HG02763 (cell line): ENCODE results near the gene TMEM143.
"Not testable (repeated sequence)": the region's sequence is repeated elsewhere in the genome, so short reads cannot be mapped to it uniquely, and the experiment has no call there.

ENCODE experiments used
- ATAC-seq: cut with Tn5 transposase; IDR thresholded peaks from one replicate; pipeline ENCODE4 v1.9.1; 2021; ENCODE audit warnings: mild to moderate bottlenecking, moderate library complexity; ENCODE audit not compliant: unreplicated experiment

Gene TMEM143

GRCh38 chr19:48332351-48332661 lies 31.4 kb downstream of the TMEM143 start:
- no peak for ATAC-seq

GRCh38 chr19:48330012-48330681 lies 33.6 kb downstream of the TMEM143 start:
- ATAC-seq = peak; percentile 32

DNA sequence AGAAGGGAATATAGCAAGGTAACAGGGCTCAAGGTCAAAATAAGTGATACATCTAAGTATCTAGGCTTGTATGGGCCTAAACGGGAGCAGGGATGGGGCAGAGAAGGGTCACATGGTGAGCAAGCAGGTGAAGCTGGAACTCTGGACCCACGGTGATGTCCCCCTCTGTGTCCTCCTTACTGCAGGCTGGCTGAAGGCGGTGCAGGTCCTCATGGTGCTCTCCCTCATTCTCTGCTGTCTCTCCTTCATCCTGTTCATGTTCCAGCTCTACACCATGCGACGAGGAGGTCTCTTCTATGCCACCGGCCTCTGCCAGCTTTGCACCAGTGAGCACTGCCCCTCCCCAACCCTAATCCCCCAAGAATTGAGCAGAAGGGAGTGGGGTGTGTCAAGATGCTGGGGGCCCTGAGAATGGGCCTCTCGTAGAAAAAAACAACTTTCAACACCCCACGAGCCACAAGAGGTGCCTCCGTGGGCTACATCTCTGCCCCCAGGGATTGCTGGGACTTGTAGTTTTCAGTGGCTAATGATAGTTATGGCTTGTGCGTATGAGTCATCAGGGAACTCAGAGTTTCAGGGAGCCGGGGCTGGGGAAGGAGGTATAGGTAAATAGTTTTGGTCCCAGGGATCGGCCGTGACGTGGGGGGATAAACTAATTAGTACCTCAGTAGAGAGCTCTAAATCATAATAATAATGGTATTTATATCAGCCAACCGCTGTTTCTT lies 34.4 kb downstream of the TMEM143 start:
- ATAC-seq = no peak

DNA sequence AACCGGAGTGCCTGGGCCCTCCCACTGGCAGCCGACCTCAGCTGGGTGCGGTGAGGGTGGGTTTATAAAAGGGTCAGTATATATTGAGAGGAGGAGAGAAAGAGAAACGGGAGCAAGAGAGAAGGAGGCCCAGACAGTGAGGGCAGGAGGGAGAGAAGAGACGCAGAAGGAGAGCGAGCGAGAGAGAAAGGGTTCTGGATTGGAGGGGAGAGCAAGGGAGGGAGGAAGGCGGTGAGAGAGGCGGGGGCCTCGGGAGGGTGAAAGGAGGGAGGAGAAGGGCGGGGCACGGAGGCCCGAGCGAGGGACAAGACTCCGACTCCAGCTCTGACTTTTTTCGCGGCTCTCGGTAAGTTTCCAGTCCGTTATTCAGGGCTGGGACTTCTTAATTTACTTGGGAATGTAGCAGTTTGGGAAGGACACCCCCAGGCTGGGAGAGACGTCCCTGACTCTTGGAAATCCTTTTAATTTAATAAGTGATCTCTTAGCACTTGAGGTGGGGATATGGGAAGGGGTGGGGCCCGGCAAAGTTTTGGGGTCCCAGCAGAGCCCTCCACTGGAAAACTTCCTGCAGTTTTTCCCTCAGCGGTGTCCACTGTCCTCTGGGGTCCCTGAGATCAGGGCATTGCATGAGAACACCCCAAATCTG lies 38.4 kb downstream of the TMEM143 start, which contains the start of gene EMP3:
Gene EMP3, plus strand, starts transcription at position 288 of the 646 bp plus-strand sequence. CDS start 1,293 bp downstream, outside the sequence.
- ATAC-seq = no peak

DNA sequence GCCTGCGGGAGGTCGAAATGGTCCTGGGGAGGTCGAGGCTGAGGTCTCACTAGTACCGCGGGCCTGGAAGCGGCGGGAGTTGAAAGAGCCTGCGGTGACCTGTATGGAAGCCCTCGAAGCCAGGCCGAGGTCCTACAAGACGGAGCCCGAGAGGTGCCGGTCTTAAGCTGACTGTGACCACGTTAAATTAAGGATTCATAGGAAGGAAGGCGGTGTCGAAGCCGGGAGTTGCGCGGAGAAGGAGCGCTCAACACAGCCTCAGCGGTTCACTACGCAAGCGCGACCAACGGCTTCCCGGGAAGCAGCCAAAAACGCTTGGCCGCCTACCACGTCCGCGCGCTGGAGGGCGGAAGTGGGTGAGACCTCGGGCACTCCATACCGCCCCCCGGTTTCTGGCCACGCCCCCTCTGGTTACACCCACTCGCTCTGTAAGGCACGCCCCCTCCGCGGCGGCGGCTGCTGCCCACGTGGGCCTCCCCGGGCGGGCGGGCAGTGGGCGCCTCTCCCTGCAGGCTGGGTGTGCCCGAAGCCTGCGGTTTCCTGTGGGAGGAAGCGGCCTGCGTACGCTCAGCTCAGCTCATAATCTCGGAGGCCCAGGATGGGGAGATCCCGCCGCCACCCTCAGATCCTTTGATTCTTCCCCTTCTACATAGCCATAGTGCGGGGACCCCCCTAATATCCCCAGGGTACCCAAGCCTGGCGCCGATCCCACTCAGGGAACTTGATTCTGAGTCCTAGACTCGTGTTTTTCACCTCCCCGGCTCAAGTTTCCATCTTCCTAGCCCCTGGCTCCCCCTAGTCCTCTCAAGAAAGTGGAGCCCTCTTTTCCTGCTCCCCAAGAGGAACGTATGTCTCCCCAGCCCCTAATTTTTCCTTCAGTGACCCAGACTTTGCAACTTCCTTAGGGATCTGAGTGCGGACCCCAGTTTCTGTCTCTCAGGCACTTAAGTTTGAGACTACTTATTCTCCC lies 41.8 kb downstream of the TMEM143 start:
- peak; percentile 65 for ATAC-seq

GRCh38 chr19:48321372-48321621 lies 42.4 kb downstream of the TMEM143 start:
- ATAC-seq = peak; percentile 47

- ATAC-seq = no peak
Observed at GRCh38 chr19:48319647-48320541, 43.8 kb downstream of the TMEM143 start.

DNA sequence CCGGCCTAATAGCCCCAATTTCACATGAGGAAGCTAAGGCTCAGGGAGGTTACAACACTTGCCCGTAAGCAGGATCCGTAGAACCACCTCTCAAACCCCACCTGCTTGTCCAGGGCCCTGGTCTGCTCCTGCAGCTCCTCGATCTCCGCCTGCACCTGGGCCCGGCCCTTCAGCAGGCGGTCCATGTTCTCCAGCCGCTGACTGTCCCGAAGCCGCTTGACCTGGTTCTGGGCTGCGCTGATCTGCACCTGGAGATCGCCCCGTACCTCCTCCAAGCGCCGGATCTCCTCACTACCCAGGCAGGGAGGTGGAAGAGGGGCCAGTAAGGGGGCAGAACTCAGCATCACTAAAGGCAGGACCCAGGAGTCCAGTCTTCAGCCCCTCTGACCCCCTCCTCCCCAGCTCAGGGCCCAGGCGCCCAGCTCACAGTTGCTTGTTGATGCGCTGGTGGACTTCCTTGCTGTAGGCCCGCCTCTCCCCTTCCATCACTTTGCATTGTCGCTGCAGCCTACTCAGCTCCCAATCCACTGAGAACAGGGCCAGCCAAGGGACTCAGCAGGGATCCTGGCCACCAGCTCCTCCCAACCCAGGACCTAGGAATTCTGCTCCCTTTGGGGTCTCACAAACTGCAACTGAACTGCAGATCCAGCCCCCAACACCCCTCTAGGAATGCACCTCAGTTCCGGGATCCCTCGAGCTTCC lies 45.3 kb downstream of the TMEM143 start:
- ATAC-seq = no peak

DNA sequence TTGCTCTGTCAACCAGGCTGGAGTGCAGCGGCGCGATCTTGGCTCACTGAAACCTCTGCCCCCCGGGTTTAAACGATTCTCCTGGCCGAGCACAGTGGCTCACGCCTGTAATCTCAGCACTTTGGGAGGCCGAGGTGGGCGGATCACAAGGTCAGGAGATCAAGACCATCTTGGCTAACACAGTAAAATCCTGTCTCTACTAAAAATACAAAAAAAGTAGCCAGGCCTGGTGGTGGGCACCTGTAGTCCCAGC lies 46.1 kb downstream of the TMEM143 start:
- not testable (repeated sequence) for ATAC-seq

DNA sequence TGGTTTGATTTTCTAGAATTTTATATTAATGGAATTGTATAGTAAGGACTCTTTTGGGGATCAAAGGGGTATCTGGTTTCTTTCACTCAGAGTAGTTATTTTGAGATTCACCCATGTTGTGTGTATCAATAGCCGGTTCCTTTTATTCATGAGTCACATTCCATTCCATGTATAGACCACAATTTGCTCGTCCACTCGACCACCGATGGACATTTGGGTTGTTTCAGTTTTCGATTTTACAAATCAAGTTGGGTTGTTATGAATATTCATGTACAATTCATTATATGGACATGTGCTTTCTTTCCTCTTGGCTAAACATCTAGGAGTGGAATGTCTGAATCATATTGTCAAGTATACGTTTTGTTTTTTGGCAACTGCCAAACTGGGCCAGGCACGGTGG lies 48.0 kb downstream of the TMEM143 start:
- no peak for ATAC-seq

- ATAC-seq = no peak
Observed at GRCh38 chr19:48311384-48311783, 52.4 kb downstream of the TMEM143 start.

- no peak for ATAC-seq
Observed at GRCh38 chr19:48310227-48310626, 53.5 kb downstream of the TMEM143 start.

- ATAC-seq = not testable (repeated sequence)
Observed at GRCh38 chr19:48309731-48310130, 54.0 kb downstream of the TMEM143 start.

- no peak for ATAC-seq
Observed at GRCh38 chr19:48308631-48309586, 54.8 kb downstream of the TMEM143 start.

DNA sequence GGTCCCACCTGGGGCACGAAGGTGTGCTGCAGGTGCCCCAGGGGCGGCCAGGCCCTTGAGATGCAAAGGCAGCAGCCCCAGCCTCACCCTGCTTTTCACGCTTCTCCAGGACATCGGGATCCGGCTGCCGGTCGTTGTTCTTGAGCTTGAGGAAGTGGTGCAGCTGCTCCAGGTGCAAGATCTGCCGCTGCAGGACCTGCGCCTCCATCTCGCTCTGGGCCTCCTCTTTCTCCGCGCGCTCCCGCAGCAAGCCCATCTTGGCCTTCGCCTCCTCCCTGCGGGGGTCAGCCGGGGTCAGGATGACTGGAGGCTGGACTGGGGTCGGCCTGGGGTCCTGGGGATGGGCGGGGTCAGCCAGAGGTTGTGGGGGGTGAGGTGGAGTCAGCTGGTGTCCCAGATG lies 59.9 kb downstream of the TMEM143 start:
- ATAC-seq = no peak

- no peak for ATAC-seq
Observed at GRCh38 chr19:48303367-48303766, 60.4 kb downstream of the TMEM143 start.

DNA sequence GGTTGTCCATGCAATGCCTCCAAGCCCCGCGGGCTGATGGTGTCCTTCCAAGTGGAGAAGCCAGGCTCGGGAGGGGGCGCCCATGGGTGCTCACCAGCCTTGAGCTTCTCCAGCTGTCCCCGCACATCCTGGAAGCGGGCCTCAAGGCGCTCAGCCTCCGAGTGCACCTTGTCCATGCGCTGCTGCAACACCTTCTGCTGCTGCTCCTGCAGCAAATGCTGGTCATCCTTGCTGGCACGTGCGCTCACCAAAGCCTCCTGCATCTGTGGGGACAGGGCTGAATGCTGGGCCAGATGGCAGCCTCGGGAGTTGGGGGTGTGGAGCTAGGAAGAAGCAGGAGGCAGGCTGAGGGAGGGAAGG lies 61.2 kb downstream of the TMEM143 start:
- no peak for ATAC-seq

DNA sequence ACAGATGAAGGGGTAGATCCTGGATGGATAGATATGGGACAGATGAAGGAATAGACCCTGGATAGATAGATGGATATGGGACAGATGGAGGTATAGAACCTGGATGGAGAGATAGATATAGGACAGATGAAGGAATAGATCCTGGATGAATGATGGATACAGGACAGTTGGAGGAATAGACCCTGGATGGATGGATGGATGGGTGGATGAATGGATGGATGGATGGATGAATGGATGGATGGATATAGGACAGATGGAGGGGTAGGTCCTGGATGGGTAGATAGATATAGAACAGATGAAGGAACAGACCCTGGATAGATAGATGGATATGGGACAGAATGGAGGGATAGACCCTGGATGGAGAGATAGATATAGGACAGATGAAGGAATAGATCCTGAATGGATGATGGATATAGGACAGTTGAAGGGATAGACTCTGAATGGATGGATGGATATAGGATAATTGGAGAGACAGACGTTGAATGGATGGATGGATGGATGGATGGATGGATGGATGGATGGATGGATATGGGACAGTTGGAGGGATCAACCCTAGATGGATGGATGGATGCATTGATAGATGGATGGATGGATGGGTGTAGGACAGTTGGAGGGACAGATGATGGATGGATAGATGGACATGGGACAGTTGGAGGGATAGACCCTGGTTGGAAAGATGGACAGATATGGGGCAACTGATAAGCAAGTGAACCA lies 61.7 kb downstream of the TMEM143 start:
- ATAC-seq = no peak
